ENCODE results near the gene CSNK1G2. TPM values are rescaled to one million over a fixed set of nuclear protein-coding genes. Genes with fewer than 3 reads are reported as not detected.

Gene CSNK1G2
- polyA plus RNA-seq, 2 of the 4 experiments (the other 2 are of a cell fraction) = 15.5 to 42.0 TPM

- DNase-seq (ENCODE audit: low read depth in 1 of 2, low spot score in 1 of 2) (no peak), FAIRE-seq (no peak), ATAC-seq (no peak)
- Histone ChIP-seq H3K4me3 (no peak overlapping the region), H3K27ac (no peak overlapping the region), H3K4me1 (no peaks in the 10 kb centered on the region), H3K4me2 (no peak overlapping the region), H3K9me3 (no peaks in the 10 kb centered on the region)
- 93% methylated on average over 12 of the region's 19 CpGs for WGBS (ENCODE audit: missing lambda C conversion rate)
- TF ChIP-seq PBX3 (IDR thresholded peaks at IDR 0.05) (no peak), PHF8 (IDR thresholded peaks at IDR 0.05; ENCODE audit: borderline replicate concordance, low read depth) (no peak), CBX8 (IDR thresholded peaks at IDR 0.05) (no peak), RFX5 (IDR thresholded peaks at IDR 0.05) (no peak), CBX2 (IDR thresholded peaks at IDR 0.05; ENCODE audit: borderline replicate concordance, low read depth) (no peak), ZSCAN20 (CRISPR knock-in tag; IDR thresholded peaks at IDR 0.05) (no peak), HOXB13 (CRISPR knock-in tag; IDR thresholded peaks at IDR 0.05; ENCODE audit: low read depth) (no peak), REST (IDR thresholded peaks at IDR 0.05) (no peak), RNF2 (IDR thresholded peaks at IDR 0.05; ENCODE audit: borderline replicate concordance, low read depth) (no peak), NFE2L2 (conservative IDR thresholded peaks at IDR 0.05; ENCODE audit: low read length) (no peak), SMC3 (IDR thresholded peaks at IDR 0.05) (no peak), RAD21 (conservative IDR thresholded peaks at IDR 0.05 in 1 of 2, IDR thresholded peaks at IDR 0.05 in 1 of 2) (no peak), FOSB (CRISPR knock-in tag; IDR thresholded peaks at IDR 0.05) (no peak), CHD4 (IDR thresholded peaks at IDR 0.05; ENCODE audit: borderline replicate concordance) (no peak), HDAC2 (IDR thresholded peaks at IDR 0.05) (no peak), MAX (IDR thresholded peaks at IDR 0.05) (no peak), HEYL (CRISPR knock-in tag; IDR thresholded peaks at IDR 0.05) (no peak)
- POLR2A ChIA-PET = no interaction called here
- CTCF ChIA-PET = interaction anchor here (3.7 kb wide), 1 partner anchor 8 kb away, joined by 21 read pairs; no protein-coding TSS in a partner anchor
These were observed 19.6 kb upstream of the CSNK1G2 start for GRCh38 chr19:1921326-1921725.

- CTCF ChIA-PET = interaction anchor here (3.7 kb wide), 1 partner anchor 7 kb away, joined by 21 read pairs; no protein-coding TSS in a partner anchor
These were observed 19.1 kb upstream of the CSNK1G2 start for GRCh38 chr19:1921825-1922224.

More at GRCh38 chr19:1921825-1922224, 19.1 kb upstream of the CSNK1G2 start:
- FAIRE-seq = no peak
- POLR2A ChIA-PET = no interaction called here
- no peak for DNase-seq (ENCODE audit: low read depth in 1 of 2, low spot score in 1 of 2)
- TF ChIP-seq FOSB (CRISPR knock-in tag; IDR thresholded peaks at IDR 0.05) = no peak
- no peak for TF ChIP-seq CBX2 (IDR thresholded peaks at IDR 0.05; ENCODE audit: borderline replicate concordance, low read depth)
- no peak for TF ChIP-seq CHD4 (IDR thresholded peaks at IDR 0.05; ENCODE audit: borderline replicate concordance)
- no peak for TF ChIP-seq BHLHE40 (IDR thresholded peaks at IDR 0.05; ENCODE audit: low read depth, low read length)
- no peak for TF ChIP-seq MAFK (IDR thresholded peaks at IDR 0.05; ENCODE audit: partially characterized antibody)
- TF ChIP-seq PHF8 (IDR thresholded peaks at IDR 0.05; ENCODE audit: borderline replicate concordance, low read depth) = no peak
- TF ChIP-seq HDAC2 (IDR thresholded peaks at IDR 0.05) = no peak
- TF ChIP-seq EHMT2 (IDR thresholded peaks at IDR 0.05; ENCODE audit: low read depth) = no peak
- no peak for TF ChIP-seq HOXA7 (CRISPR knock-in tag; IDR thresholded peaks at IDR 0.05)
- TF ChIP-seq HOXB13 (CRISPR knock-in tag; IDR thresholded peaks at IDR 0.05; ENCODE audit: low read depth) = no peak
- no peak for TF ChIP-seq CHD2 (IDR thresholded peaks at IDR 0.05; ENCODE audit: low read length, partially characterized antibody)
- TF ChIP-seq, protein P1, sequence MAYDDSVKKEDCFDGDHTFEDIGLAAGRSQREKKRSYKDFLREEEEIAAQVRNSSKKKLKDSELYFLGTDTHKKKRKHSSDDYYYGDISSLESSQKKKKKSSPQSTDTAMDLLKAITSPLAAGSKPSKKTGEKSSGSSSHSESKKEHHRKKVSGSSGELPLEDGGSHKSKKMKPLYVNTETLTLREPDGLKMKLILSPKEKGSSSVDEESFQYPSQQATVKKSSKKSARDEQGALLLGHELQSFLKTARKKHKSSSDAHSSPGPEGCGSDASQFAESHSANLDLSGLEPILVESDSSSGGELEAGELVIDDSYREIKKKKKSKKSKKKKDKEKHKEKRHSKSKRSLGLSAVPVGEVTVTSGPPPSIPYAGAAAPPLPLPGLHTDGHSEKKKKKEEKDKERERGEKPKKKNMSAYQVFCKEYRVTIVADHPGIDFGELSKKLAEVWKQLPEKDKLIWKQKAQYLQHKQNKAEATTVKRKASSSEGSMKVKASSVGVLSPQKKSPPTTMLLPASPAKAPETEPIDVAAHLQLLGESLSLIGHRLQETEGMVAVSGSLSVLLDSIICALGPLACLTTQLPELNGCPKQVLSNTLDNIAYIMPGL (CRISPR knock-in tag; IDR thresholded peaks at IDR 0.05; ENCODE audit: borderline replicate concordance) = no peak
- no peak for TF ChIP-seq POLR2A (IDR thresholded peaks at IDR 0.05; ENCODE audit: low read length)
- TF ChIP-seq SREBF2 (IDR thresholded peaks at IDR 0.05) = no peak
- TF ChIP-seq USF2 (IDR thresholded peaks at IDR 0.05) = no peak
- no peak for TF ChIP-seq HOXB5 (CRISPR knock-in tag; IDR thresholded peaks at IDR 0.05)
- TF ChIP-seq RCOR1 (IDR thresholded peaks at IDR 0.05; ENCODE audit: low read depth, low read length) = no peak
- TF ChIP-seq KDM5A (IDR thresholded peaks at IDR 0.05) = no peak
- Histone ChIP-seq H3K9me3 (no peaks in the 10 kb centered on the region), H3K27ac (no peak overlapping the region), H3K4me1 (no peaks in the 10 kb centered on the region), H3K4me2 (no peak overlapping the region), H3K4me3 (no peak overlapping the region)
- no peak for ATAC-seq
- 93% methylated on average over 13 of the region's 15 CpGs for WGBS (ENCODE audit: missing lambda C conversion rate)

Data from A549 (cell line).